HG03095 (cell line): Measurements from ENCODE around the gene SCRN3.
A peak's percentile ranks its signal among the peaks of the same experiment; 100 is the strongest.
"Not testable (repeated sequence)": the region's sequence is repeated elsewhere in the genome, so short reads cannot be mapped to it uniquely, and the experiment has no call there.

ENCODE experiments used
- ATAC-seq: cut with Tn5 transposase; IDR thresholded peaks from one replicate; pipeline ENCODE4 v1.9.1; 2021; ENCODE audit warnings: moderate library complexity; ENCODE audit not compliant: unreplicated experiment

SCRN3 gene

GRCh38 chr2:174395284-174395968, at the start of gene SCRN3:
SCRN3 (plus strand) TSS chr2:174395730; CDS start chr2:174398284, 2,554 bp downstream.
- ATAC-seq, result peak; percentile 97

- no peak for ATAC-seq
Measured at GRCh38 chr2:174350018-174350417, 45.5 kb upstream of the SCRN3 start.

- ATAC-seq, result no peak
Measured at GRCh38 chr2:174350593-174351181, 44.8 kb upstream of the SCRN3 start.

GRCh38 chr2:174353004-174353403, 42.5 kb upstream of the SCRN3 start:
- ATAC-seq, result no peak

GRCh38 chr2:174356347-174356746, 39.2 kb upstream of the SCRN3 start:
- no peak for ATAC-seq

GRCh38 chr2:174359663-174360062, 35.9 kb upstream of the SCRN3 start:
- not testable (repeated sequence) for ATAC-seq

- no peak for ATAC-seq
Measured at GRCh38 chr2:174362949-174363348, 32.6 kb upstream of the SCRN3 start.

- not testable (repeated sequence) for ATAC-seq
Measured at GRCh38 chr2:174363492-174364225, 31.9 kb upstream of the SCRN3 start.

- ATAC-seq, result no peak
Measured at GRCh38 chr2:174364628-174365027, 30.9 kb upstream of the SCRN3 start.

GRCh38 chr2:174365571-174365970, 30.0 kb upstream of the SCRN3 start:
- ATAC-seq, result no peak

- ATAC-seq, result no peak
Measured at GRCh38 chr2:174368691-174369090, 26.8 kb upstream of the SCRN3 start.

GRCh38 chr2:174376967-174377366, 18.6 kb upstream of the SCRN3 start:
- no peak for ATAC-seq

GRCh38 chr2:174383796-174384195, 11.7 kb upstream of the SCRN3 start:
- no peak for ATAC-seq

GRCh38 chr2:174385201-174385600, 10.3 kb upstream of the SCRN3 start:
- no peak for ATAC-seq

- ATAC-seq, result not testable (repeated sequence)
Measured at GRCh38 chr2:174388706-174389105, 6.8 kb upstream of the SCRN3 start.

- ATAC-seq, result no peak
Measured at GRCh38 chr2:174389542-174389941, 6.0 kb upstream of the SCRN3 start.

GRCh38 chr2:174390303-174390702, 5.2 kb upstream of the SCRN3 start:
- not testable (repeated sequence) for ATAC-seq

- no peak for ATAC-seq
Measured at GRCh38 chr2:174392706-174393105, 2.8 kb upstream of the SCRN3 start.

GRCh38 chr2:174395969-174396630, 570 bp downstream of the SCRN3 start:
- peak; percentile 14 for ATAC-seq

GRCh38 chr2:174397773-174398172, 2.2 kb downstream of the SCRN3 start:
- no peak for ATAC-seq

- ATAC-seq, result no peak
Measured at GRCh38 chr2:174399171-174399570, 3.6 kb downstream of the SCRN3 start.
